H1 (cell line): ENCODE measurements around the gene SLC23A3. TPM values are rescaled to one million over a fixed set of nuclear protein-coding genes. Genes with fewer than 3 reads are reported as not detected.

Source experiments
- CTCF ChIA-PET: fragments of 300-600 bp; sonication (Branson Sonifier 250); formaldehyde crosslinking; loops from one replicate; lab custom pipeline; 2021; ENCODE audit not compliant: partially characterized antibody; lab: Charles Lee
- POLR2A ChIA-PET: fragments of 300-600 bp; sonication (Branson Sonifier 250); formaldehyde crosslinking; loops from one replicate; lab custom pipeline; 2021; ENCODE audit warnings: inconsistent platforms; ENCODE audit not compliant: partially characterized antibody; lab: Charles Lee
- DNase-seq, 2 experiments: peaks; one replicate each; pipeline versions ENCODE4 v3.0.0 to v3.0.0-alpha.2; 2010 to 2022; ENCODE audit warnings: low spot score in 2 of 2, low read depth in 1 of 2, mixed read lengths in 1 of 2
- FAIRE-seq: peaks from 2 replicates; lab custom pipeline; 2011; peaks lifted over from hg19 to GRCh38; lab: Jason Lieb, UNC
- H2AFZ ChIP-seq: 2 replicates; pipeline ENCODE4 v1.8.1; 2012; ENCODE audit warnings: low read length, inconsistent platforms
- H2AK5ac ChIP-seq: 2 replicates; pipeline ENCODE4 v1.6.1; 2013; ENCODE audit warnings: low read depth, low read length
- H2BK120ac ChIP-seq: replicated peaks from 2 replicates; pipeline ENCODE3; 2013; ENCODE audit warnings: low read depth, low read length, inconsistent platforms
- H2BK12ac ChIP-seq: 2 replicates; pipeline ENCODE4 v1.6.1; 2013; ENCODE audit warnings: low read depth, low read length
- H2BK15ac ChIP-seq: 2 replicates; pipeline ENCODE4 v1.6.1; 2013; ENCODE audit warnings: low read length
- H2BK20ac ChIP-seq: 2 replicates; pipeline ENCODE4 v1.6.1; 2013; ENCODE audit warnings: low read length
- H2BK5ac ChIP-seq: 2 replicates; pipeline ENCODE4 v1.6.1; 2013; ENCODE audit warnings: low read depth, low read length
- H3K14ac ChIP-seq: 2 replicates; pipeline ENCODE4 v1.6.1; 2013; ENCODE audit warnings: inconsistent platforms; ENCODE audit not compliant: insufficient read length
- H3K18ac ChIP-seq: 2 replicates; pipeline ENCODE4 v1.6.1; 2013; ENCODE audit warnings: low read length; ENCODE audit errors: extremely low read depth
- H3K23ac ChIP-seq: 2 replicates; pipeline ENCODE4 v1.6.1; 2013; ENCODE audit warnings: inconsistent platforms; ENCODE audit not compliant: insufficient read length
- H3K23me2 ChIP-seq: 2 replicates; pipeline ENCODE4 v1.6.1; 2013; ENCODE audit warnings: low read depth, low read length
- H3K27ac ChIP-seq: 2 replicates; pipeline ENCODE4 v1.6.1; 2011; ENCODE audit warnings: low read depth, low read length, inconsistent platforms
- H3K27me3 ChIP-seq, 4 experiments: replicated peaks in 1 of 4; 1 replicate in 1 of 4; 2 replicates in 3 of 4; pipeline versions ENCODE4 v1.6.1 to v1.8.1; 2011 to 2013; ENCODE audit warnings: low read length in 3 of 4, mild to moderate bottlenecking in 3 of 4, inconsistent platforms in 2 of 4, mixed read lengths in 2 of 4, moderate library complexity in 1 of 4; ENCODE audit not compliant: control insufficient read depth in 3 of 4, insufficient read depth in 3 of 4; ENCODE audit errors: extremely low read depth in 1 of 4
- H3K36me3 ChIP-seq, 4 experiments: 2 replicates each; pipeline versions ENCODE4 v1.6.1 to v1.8.1; 2011 to 2013; ENCODE audit warnings: mild to moderate bottlenecking in 4 of 4, low read length in 3 of 4, moderate library complexity in 2 of 4, control low read depth in 1 of 4, inconsistent platforms in 1 of 4; ENCODE audit not compliant: insufficient read depth in 4 of 4, control insufficient read depth in 2 of 4
- H3K4ac ChIP-seq: replicated peaks from 2 replicates; pipeline ENCODE3; 2013; ENCODE audit warnings: low read length, low read depth, mixed read lengths, inconsistent platforms; ENCODE audit not compliant: insufficient read length
- H3K4me1 ChIP-seq, 4 experiments: replicated peaks in 1 of 4; 1 replicate in 1 of 4; 2 replicates in 3 of 4; pipeline versions ENCODE4 v1.6.1 to v1.8.1; 2011 to 2013; ENCODE audit warnings: low read length in 3 of 4, inconsistent platforms in 2 of 4, mixed read lengths in 1 of 4; ENCODE audit not compliant: insufficient read depth in 4 of 4, control insufficient read depth in 3 of 4
- H3K4me2 ChIP-seq, 2 experiments: 2 replicates each; pipeline versions ENCODE4 v1.6.1 to v1.8.1; 2011 to 2013; ENCODE audit warnings: low read depth in 2 of 2, low read length in 2 of 2, control low read depth in 1 of 2, inconsistent platforms in 1 of 2, mild to moderate bottlenecking in 1 of 2; ENCODE audit not compliant: insufficient read depth in 1 of 2
- H3K4me3 ChIP-seq, 4 experiments: fragments of 200-600, 300-600 bp in 1 of 4; sonication (generic), shearing (Covaris generic), sonication (Bioruptor Twin) in 1 of 4; 2 replicates each; pipeline versions ENCODE4 v1.5.1 to v1.8.1; 2011 to 2016; ENCODE audit warnings: low read length in 4 of 4, low read depth in 3 of 4, control low read depth in 2 of 4, inconsistent platforms in 2 of 4, mild to moderate bottlenecking in 2 of 4, mixed read lengths in 1 of 4, moderate library complexity in 1 of 4; ENCODE audit not compliant: insufficient read depth in 2 of 4; ENCODE audit errors: extremely low read depth in 1 of 4
- H3K56ac ChIP-seq: replicated peaks from 2 replicates; pipeline ENCODE3; 2013; ENCODE audit warnings: low read depth, mild to moderate bottlenecking, mixed read lengths, low read length, inconsistent platforms; ENCODE audit not compliant: insufficient read length
- H3K79me1 ChIP-seq: 2 replicates; pipeline ENCODE4 v1.6.1; 2013; ENCODE audit warnings: low read depth, low read length, control low read depth
- H3K79me2 ChIP-seq, 2 experiments: 2 replicates each; pipeline versions ENCODE4 v1.6.1 to v1.8.1; 2012 to 2013; ENCODE audit warnings: low read length in 2 of 2, mild to moderate bottlenecking in 2 of 2, inconsistent platforms in 1 of 2; ENCODE audit not compliant: insufficient read depth in 2 of 2, control insufficient read depth in 1 of 2
- H3K9ac ChIP-seq, 4 experiments: replicated peaks in 1 of 4; 1 replicate in 1 of 4; 2 replicates in 3 of 4; pipeline versions ENCODE4 v1.6.1 to v1.8.1; 2011 to 2013; ENCODE audit warnings: low read depth in 3 of 4, low read length in 3 of 4, control low read depth in 2 of 4, mild to moderate bottlenecking in 2 of 4, moderate library complexity in 2 of 4, inconsistent platforms in 1 of 4; ENCODE audit errors: extremely low read depth in 1 of 4
- H3K9me3 ChIP-seq, 2 experiments: 2 replicates each; pipeline versions ENCODE4 v1.6.1 to v1.8.1; 2012 to 2013; ENCODE audit warnings: mild to moderate bottlenecking in 2 of 2, moderate library complexity in 2 of 2, control low read depth in 1 of 2, inconsistent platforms in 1 of 2, low read depth in 1 of 2, low read length in 1 of 2, mixed read lengths in 1 of 2; ENCODE audit not compliant: insufficient read depth in 2 of 2
- H4K20me1 ChIP-seq, 2 experiments: replicated peaks in 1 of 2; 2 replicates each; pipeline versions ENCODE3 to v1.8.1; 2011 to 2013; ENCODE audit warnings: inconsistent platforms in 2 of 2, low read length in 2 of 2, mild to moderate bottlenecking in 1 of 2; ENCODE audit not compliant: insufficient read depth in 2 of 2, control insufficient read depth in 1 of 2
- H4K5ac ChIP-seq: 2 replicates; pipeline ENCODE4 v1.6.1; 2013; ENCODE audit warnings: low read length, low read depth, mixed read lengths, inconsistent platforms; ENCODE audit not compliant: insufficient read length
- H4K8ac ChIP-seq: 2 replicates; pipeline ENCODE4 v1.8.0; 2013; ENCODE audit warnings: mild to moderate bottlenecking, moderate library complexity, low read length, inconsistent platforms; ENCODE audit not compliant: insufficient read depth; ENCODE audit errors: extremely low read depth
- H4K91ac ChIP-seq: replicated peaks from 2 replicates; pipeline ENCODE3; 2013; ENCODE audit warnings: low read length, mixed read lengths, inconsistent platforms; ENCODE audit not compliant: insufficient read length
- BCL11A ChIP-seq, 2 experiments: IDR thresholded peaks; one replicate each; pipeline ENCODE4 v1.6.1; 2011; ENCODE audit warnings: low read depth in 2 of 2, low read length in 2 of 2, mild to moderate bottlenecking in 2 of 2
- GABPA ChIP-seq: IDR thresholded peaks from 2 replicates; pipeline ENCODE4 v1.6.1; 2011; ENCODE audit warnings: mild to moderate bottlenecking, low read length, moderate library complexity, borderline replicate concordance; ENCODE audit not compliant: insufficient read depth
- KDM1A ChIP-seq: fragments of 200-600, 300-600 bp; sonication (generic); IDR thresholded peaks from 2 replicates; pipeline ENCODE4 v1.7.1; 2016; ENCODE audit warnings: mild to moderate bottlenecking, low read length, borderline replicate concordance
- RFX5 ChIP-seq: IDR thresholded peaks from 2 replicates; pipeline ENCODE4 v1.6.1; 2011; ENCODE audit warnings: low read depth, low read length, improper control_type of control experiment, borderline replicate concordance
- RNF2 ChIP-seq: fragments of 200-900, 300-1000 bp; sonication (generic); IDR thresholded peaks from 2 replicates; pipeline ENCODE4 v1.7.1; 2016; ENCODE audit warnings: borderline replicate concordance, low read depth, mild to moderate bottlenecking, antibody characterized with exemption, low read length; ENCODE audit not compliant: poor library complexity, severe bottlenecking; ENCODE audit errors: missing control alignments
- RXRA ChIP-seq: IDR thresholded peaks from 2 replicates; pipeline ENCODE4 v1.6.1; 2011; ENCODE audit warnings: low read depth, mild to moderate bottlenecking, low read length, moderate library complexity; ENCODE audit not compliant: insufficient read depth
- SAP30 ChIP-seq: fragments of 300-600 bp; sonication (generic); IDR thresholded peaks from 2 replicates; pipeline ENCODE4 v1.7.1; 2012; ENCODE audit warnings: low read length, moderate library complexity, mild to moderate bottlenecking, inconsistent platforms; ENCODE audit not compliant: insufficient read depth, insufficient replicate concordance
- SP1 ChIP-seq: IDR thresholded peaks from 2 replicates; pipeline ENCODE4 v1.6.1; 2011; ENCODE audit warnings: low read depth, low read length
- TAF7 ChIP-seq: optimal IDR thresholded peaks from 2 replicates; pipeline ENCODE3; 2011; ENCODE audit warnings: low read depth, mild to moderate bottlenecking, inconsistent platforms, low read length, moderate library complexity, borderline replicate concordance
- WGBS, 2 experiments: shearing (Covaris generic) in 1 of 2; methylation state at CpG; one replicate each; pipeline versions ENCODE4 v1.1.6 to v1.1.7; 2013 to 2015; ENCODE audit warnings: low lambda C conversion rate in 2 of 2, mixed read lengths in 2 of 2, inconsistent platforms in 1 of 2, low coverage in 1 of 2, missing lambda C conversion rate in 1 of 2; ENCODE audit not compliant: insufficient replicate concordance in 2 of 2, insufficient coverage in 1 of 2, insufficient read length in 1 of 2; ENCODE audit errors: extremely low coverage in 1 of 2, missing lambda C conversion rate in 1 of 2; 5-methylcytosine and 5-hydroxymethylcytosine counted together
- polyA plus RNA-seq, 7 experiments: library from polyadenylated mRNA; depleted of rRNA in 3 of 7; stranded (reverse) in 5 of 7; unstranded in 2 of 7; fragments of >200 nt in 5 of 7; fragments of 200-250 nt in 2 of 7; gene quantifications; 1 replicate in 5 of 7; 2 replicates in 1 of 7; 4 replicates in 1 of 7; pipeline versions ENCODE4 v1.2.1 to v1.2.3, GENCODE V29; 2011 to 2013; ENCODE audit warnings: missing spikeins in 2 of 7, mixed read lengths in 2 of 7
- total RNA-seq: library from RNA; stranded (reverse); fragmentation: NEBNext Ultra II Directional; extraction: Animal tissue kit (Norgen Biotek cat#: 25700); gene quantifications from 2 replicates; pipeline ENCODE4 v1.2.1, GENCODE V29; 2021
- TF ChIP-seq, protein P1 (sequence below): IDR thresholded peaks from 2 replicates; pipeline ENCODE4 v1.6.1; 2012; ENCODE audit warnings: inconsistent platforms
- TF ChIP-seq, protein P2 (sequence below): IDR thresholded peaks from 2 replicates; pipeline ENCODE4 v1.6.1; 2011; ENCODE audit warnings: low read depth, mild to moderate bottlenecking, low read length; ENCODE audit not compliant: insufficient read depth

Gene SLC23A3
- total and polyA plus RNA-seq, 2 of the 8 experiments (the other 6 are each of a cell fraction or from before 2014, with no cell fraction given) = 0.35 to 0.84 TPM

- no peak overlapping the region for H4K8ac ChIP-seq
- H2BK120ac ChIP-seq = no peak overlapping the region
- H2AK5ac ChIP-seq = no peak overlapping the region
- no peak overlapping the region for H3K4me3 ChIP-seq
- TF ChIP-seq RXRA = no peak
- no peak for TF ChIP-seq SAP30
- TF ChIP-seq, protein P1, sequence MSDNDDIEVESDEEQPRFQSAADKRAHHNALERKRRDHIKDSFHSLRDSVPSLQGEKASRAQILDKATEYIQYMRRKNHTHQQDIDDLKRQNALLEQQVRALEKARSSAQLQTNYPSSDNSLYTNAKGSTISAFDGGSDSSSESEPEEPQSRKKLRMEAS = no peak
- no peak for TF ChIP-seq TAF7
- no peak for TF ChIP-seq KDM1A
- no peak for TF ChIP-seq RNF2
- no peak for TF ChIP-seq GABPA
- TF ChIP-seq RFX5 = no peak
- no peak for TF ChIP-seq BCL11A (IDR thresholded peaks at IDR 0.05; ENCODE audit: low read depth in 2 of 2, low read length in 2 of 2)
- TF ChIP-seq SP1 = no peak
- TF ChIP-seq, protein P2, sequence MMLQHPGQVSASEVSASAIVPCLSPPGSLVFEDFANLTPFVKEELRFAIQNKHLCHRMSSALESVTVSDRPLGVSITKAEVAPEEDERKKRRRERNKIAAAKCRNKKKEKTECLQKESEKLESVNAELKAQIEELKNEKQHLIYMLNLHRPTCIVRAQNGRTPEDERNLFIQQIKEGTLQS = no peak
- TF ChIP-seq, all 59 proteins: peak for 0
- Histone ChIP-seq H4K91ac (no peak overlapping the region), H3K79me1 (no peaks in the 10 kb centered on the region), H3K14ac (no peak overlapping the region), H3K9ac (no peak overlapping the region), H3K36me3 (peaks cover 14 to 57% (median 29%) of the 10 kb centered on the region in 4 experiments), H2BK12ac (no peak overlapping the region), H2AFZ (no peak overlapping the region), H2BK5ac (no peak overlapping the region), H2BK20ac (no peak overlapping the region), H2BK15ac (no peak overlapping the region), H3K27me3 (no peaks in the 10 kb centered on the region), H3K4me2 (no peak overlapping the region), H3K79me2 (no peaks in the 10 kb centered on the region), H3K4ac (no peak overlapping the region), H3K9me3 (no peaks in the 10 kb centered on the region), H3K27ac (no peak overlapping the region), H3K56ac (no peak overlapping the region), H3K4me1 (peaks cover 0 to 2% (median 0%) of the 10 kb centered on the region in 4 experiments; a peak in 2 of 7 replicates), H3K23me2 (peaks cover 7% of the 10 kb centered on the region), H4K20me1 (peaks cover 0 to 2% of the 10 kb centered on the region in 2 experiments), H3K18ac (no peak overlapping the region), H4K5ac (no peak overlapping the region), H3K23ac (no peak overlapping the region)
- 89% methylated on average over 10 of the region's 10 CpGs; no CpG with 5 or more reads in 1 of the 2 experiments for WGBS, 2 experiments
- no peak for FAIRE-seq
- ChIA-PET CTCF (interaction anchor here (0.6 to 1.8 kb wide), 4 partner anchors 31 to 413 kb away, joined by 3 to 4 read pairs (median 4); no protein-coding TSS in a partner anchor), POLR2A (interaction anchor here (0.6 to 1.5 kb wide), 6 partner anchors 16 to 51 kb away, joined by 3 to 7 read pairs (median 3); partner anchors contain the start of genes ANKZF1, ATG9A, GLB1L and STK16)
- no peak for DNase-seq
Observed at GRCh38 chr2:219213486-219214071, 43.8 kb upstream of the SLC23A3 start.
